Testis (tissue), 3 donors: Measurements from ENCODE around the gene ZDHHC15. TPM values are rescaled to one million over a fixed set of nuclear protein-coding genes. Genes with fewer than 3 reads are reported as not detected.
"Not testable (repeated sequence)": the region's sequence is repeated elsewhere in the genome, so short reads cannot be mapped to it uniquely, and the experiment has no call there.

ENCODE experiments used
- DNase-seq: peaks from one replicate; pipeline ENCODE4 v3.0.0-alpha.2; 2019
- H3K27ac ChIP-seq, 2 donors: fragments of 200-600 bp; sonication (generic); one replicate each; pipeline ENCODE4 v1.5.1; 2019
- H3K27me3 ChIP-seq: fragments of 200-600 bp; sonication (generic); one replicate; pipeline ENCODE4 v1.5.1; 2019
- H3K36me3 ChIP-seq: fragments of 200-600 bp; sonication (generic); one replicate; pipeline ENCODE4 v1.5.1; 2017; ENCODE audit warnings: low read depth; ENCODE audit errors: missing control alignments
- H3K4me1 ChIP-seq: fragments of 200-600 bp; sonication (generic); one replicate; pipeline ENCODE4 v1.5.1; 2019
- H3K4me3 ChIP-seq, 2 donors: fragments of 200-600 bp; sonication (generic); one replicate each; pipeline ENCODE4 v1.5.1; 2017 to 2019
- H3K9me3 ChIP-seq: fragments of 200-600 bp; sonication (generic); one replicate; pipeline ENCODE4 v1.5.1; 2017
- CTCF ChIP-seq, 3 experiments: fragments of 450-650 bp in 2 of 3; fragments of 200-600 bp in 1 of 3; sonication (generic) in 1 of 3; IDR thresholded peaks; one replicate each; pipeline ENCODE4 v1.5.1; 2016 to 2019; ENCODE audit warnings: antibody characterized with exemption in 3 of 3, mild to moderate bottlenecking in 2 of 3, moderate library complexity in 1 of 3
- POLR2A ChIP-seq: fragments of 450-650 bp; IDR thresholded peaks from one replicate; pipeline ENCODE4 v1.6.1; 2017; ENCODE audit warnings: antibody characterized with exemption, mild to moderate bottlenecking, moderate library complexity
- WGBS, 2 donors: methylation state at CpG; one replicate each; pipeline ENCODE4 v1.1.5; 2018; 5-methylcytosine and 5-hydroxymethylcytosine counted together
- intact Hi-C: fragments of 100-400 bp; cut with DNase I; formaldehyde crosslinking; loops from one replicate; pipeline ENCODE4 v1.15.1; 2023; ENCODE audit warnings: low total_unique reads
- polyA plus RNA-seq: library from polyadenylated mRNA; stranded (reverse); fragments of 350-450 nt; fragmentation: Illumina TruSeq; extraction: RNeasy Lipid Tissue Mini Kit (QIAGEN cat#74804); gene quantifications from one replicate; pipeline ENCODE4 v1.2.3, GENCODE V29; 2014; ENCODE audit warnings: low read depth, low replicate concordance; ENCODE audit not compliant: insufficient read depth
- total RNA-seq, 2 donors: library from RNA; depleted of rRNA; stranded (reverse); fragments of >200 nt; gene quantifications; one replicate each; pipeline ENCODE4 v1.2.3, GENCODE V29; 2016

The ZDHHC15 gene
- total and polyA plus RNA-seq, 3 donors from 2014 or later: 1.3 to 3.5 (median 3.1) TPM

- H3K36me3 ChIP-seq: no peaks in the 10 kb centered on the region
- no peak overlapping the region for H3K4me3 ChIP-seq
- intact Hi-C loops: no loop called here
- DNase-seq: no peak
- no peaks in the 10 kb centered on the region for H3K4me1 ChIP-seq
- no peak overlapping the region for H3K27ac ChIP-seq
- 62 to 67% methylated on average over 1 of the region's 1 CpG for WGBS, 2 donors
- no peak for TF ChIP-seq CTCF (IDR thresholded peaks at IDR 0.05)
- no peak for TF ChIP-seq POLR2A
- H3K9me3 ChIP-seq: no peaks in the 10 kb centered on the region
- no peaks in the 10 kb centered on the region for H3K27me3 ChIP-seq
Measured at GRCh38 chrX:75483933-75484332, 38.9 kb downstream of the ZDHHC15 start.

- H3K27ac ChIP-seq, DNase-seq, intact Hi-C loops, H3K36me3 ChIP-seq, H3K9me3 ChIP-seq, H3K27me3 ChIP-seq, H3K4me3 ChIP-seq, H3K4me1 ChIP-seq: not testable (repeated sequence)
Measured at GRCh38 chrX:75461780-75462179, 61.1 kb downstream of the ZDHHC15 start.

- TF ChIP-seq CTCF (IDR thresholded peaks at IDR 0.05) (no peak), POLR2A (no peak)
- no peak overlapping the region for H3K4me3 ChIP-seq
- no peaks in the 10 kb centered on the region for H3K27me3 ChIP-seq
- no peak overlapping the region for H3K27ac ChIP-seq
- H3K4me1 ChIP-seq: no peaks in the 10 kb centered on the region
- no peaks in the 10 kb centered on the region for H3K36me3 ChIP-seq
- H3K9me3 ChIP-seq: no peaks in the 10 kb centered on the region
- no peak for DNase-seq
- intact Hi-C loops: no loop called here
Measured at GRCh38 chrX:75421688-75422230, 101.1 kb downstream of the ZDHHC15 start.

GRCh38 chrX:75407153-75407552 lies 115.7 kb downstream of the ZDHHC15 start:
- H3K4me3 ChIP-seq, DNase-seq, H3K27me3 ChIP-seq, H3K9me3 ChIP-seq, H3K36me3 ChIP-seq, H3K4me1 ChIP-seq, intact Hi-C loops, H3K27ac ChIP-seq: not testable (repeated sequence)
- 100% methylated on average over 1 of the region's 24 CpGs; no CpG with 5 or more reads in 1 of the 2 donors for WGBS, 2 donors

- no peaks in the 10 kb centered on the region for H3K27me3 ChIP-seq
- no peaks in the 10 kb centered on the region for H3K36me3 ChIP-seq
- H3K4me1 ChIP-seq: no peaks in the 10 kb centered on the region
- 74 to 89% methylated on average over 2 of the region's 2 CpGs for WGBS, 2 donors
- H3K9me3 ChIP-seq: no peaks in the 10 kb centered on the region
- intact Hi-C loops: no loop called here
- H3K27ac ChIP-seq: no peak overlapping the region
- no peak for TF ChIP-seq POLR2A
- TF ChIP-seq CTCF (IDR thresholded peaks at IDR 0.05): no peak
- DNase-seq: no peak
- no peak overlapping the region for H3K4me3 ChIP-seq
Measured at GRCh38 chrX:75390470-75390869, 132.4 kb downstream of the ZDHHC15 start.

GRCh38 chrX:75369721-75370120 lies 153.1 kb downstream of the ZDHHC15 start:
- no peak for TF ChIP-seq POLR2A
- TF ChIP-seq CTCF (IDR thresholded peaks at IDR 0.05): no peak
- WGBS, 2 donors: 80 to 87% methylated on average over 1 of the region's 1 CpG
- H3K9me3 ChIP-seq: no peaks in the 10 kb centered on the region
- H3K4me3 ChIP-seq: no peak overlapping the region
- H3K4me1 ChIP-seq: no peaks in the 10 kb centered on the region
- no peak overlapping the region for H3K27ac ChIP-seq
- no peaks in the 10 kb centered on the region for H3K27me3 ChIP-seq
- H3K36me3 ChIP-seq: no peaks in the 10 kb centered on the region
- intact Hi-C loops: no loop called here
- DNase-seq: no peak
